HepG2 (cell line): ENCODE results near the gene KNG1. TPM values are rescaled to one million over a fixed set of nuclear protein-coding genes. Genes with fewer than 3 reads are reported as not detected.

ENCODE experiments used
- CBX1 ChIP-seq: IDR thresholded peaks from one replicate; pipeline ENCODE4 v1.6.1; 2016; ENCODE audit warnings: antibody characterized with exemption, low read depth
- ETV5 ChIP-seq: IDR thresholded peaks from 2 replicates; pipeline ENCODE4 v1.6.1; 2018; ENCODE audit warnings: missing biosample characterization, missing genetic modification reagents, inconsistent platforms, borderline replicate concordance
- EZH2 ChIP-seq: conservative IDR thresholded peaks from 2 replicates; pipeline ENCODE4 v1.6.1; 2012; ENCODE audit warnings: mild to moderate bottlenecking, low read depth, low read length, moderate library complexity
- GTF3A ChIP-seq: sonication (generic); formaldehyde crosslinking; conservative IDR thresholded peaks from 2 replicates; pipeline ENCODE4 v1.4.0; 2020; ENCODE audit warnings: mild to moderate bottlenecking, missing genetic modification reagents
- HMG20A ChIP-seq: IDR thresholded peaks from 2 replicates; pipeline ENCODE4 v1.6.1; 2016; ENCODE audit warnings: borderline replicate concordance
- IKZF4 ChIP-seq: sonication (generic); formaldehyde crosslinking; IDR thresholded peaks from 2 replicates; pipeline ENCODE4 v1.5.1; 2020; ENCODE audit warnings: borderline replicate concordance, mild to moderate bottlenecking, low read depth, missing genetic modification reagents; ENCODE audit errors: not compliant biosample characterization
- KLF6 ChIP-seq: IDR thresholded peaks from 2 replicates; pipeline ENCODE4 v1.8.0; 2016; ENCODE audit warnings: missing biosample characterization, missing genetic modification reagents
- NFIB ChIP-seq: sonication (generic); formaldehyde crosslinking; IDR thresholded peaks from 2 replicates; pipeline ENCODE4 v1.9.0; 2021; ENCODE audit warnings: missing genetic modification reagents, mild to moderate bottlenecking, borderline replicate concordance
- SAFB2 ChIP-seq: sonication (generic); formaldehyde crosslinking; IDR thresholded peaks from 2 replicates; pipeline ENCODE4 v1.5.1; 2020; ENCODE audit warnings: missing genetic modification reagents, low read depth, mild to moderate bottlenecking, borderline replicate concordance
- SIX4 ChIP-seq: sonication (generic); formaldehyde crosslinking; IDR thresholded peaks from 2 replicates; pipeline ENCODE4 v1.4.0; 2020; ENCODE audit warnings: missing genetic modification reagents
- SMAD1 ChIP-seq: sonication (generic); formaldehyde crosslinking; IDR thresholded peaks from 2 replicates; pipeline ENCODE4 v1.4.0; 2020; ENCODE audit warnings: missing genetic modification reagents, low read depth, mild to moderate bottlenecking, borderline replicate concordance
- THAP9 ChIP-seq: sonication (generic); formaldehyde crosslinking; IDR thresholded peaks from 2 replicates; pipeline ENCODE4; 2020; ENCODE audit warnings: missing genetic modification reagents, mild to moderate bottlenecking, borderline replicate concordance
- ZHX1 ChIP-seq: sonication (generic); formaldehyde crosslinking; IDR thresholded peaks from 2 replicates; pipeline ENCODE4 v1.8.1; 2022; ENCODE audit warnings: low read depth, mild to moderate bottlenecking, missing genetic modification reagents
- ZNF142 ChIP-seq: sonication (generic); formaldehyde crosslinking; IDR thresholded peaks from 2 replicates; pipeline ENCODE4 v1.4.0; 2020; ENCODE audit warnings: missing genetic modification reagents
- ZNF160 ChIP-seq: sonication (generic); formaldehyde crosslinking; IDR thresholded peaks from 2 replicates; pipeline ENCODE4 v1.8.0; 2022; ENCODE audit warnings: mild to moderate bottlenecking, inconsistent platforms, missing genetic modification reagents
- ZNF616 ChIP-seq: sonication (generic); formaldehyde crosslinking; IDR thresholded peaks from 2 replicates; pipeline ENCODE4 v1.5.0; 2020; ENCODE audit warnings: low read depth, mild to moderate bottlenecking, missing genetic modification reagents
- ZNF776 ChIP-seq: sonication (generic); formaldehyde crosslinking; IDR thresholded peaks from 2 replicates; pipeline ENCODE4 v1.4.0; 2020; ENCODE audit warnings: mild to moderate bottlenecking, missing genetic modification reagents
- polyA plus RNA-seq, 8 experiments: library from polyadenylated mRNA; depleted of rRNA in 3 of 8; stranded (reverse) in 7 of 8; unstranded in 1 of 8; fragments of >200 nt; fragmentation: Illumina TruSeq in 4 of 8; extraction: Trizol in 4 of 8; gene quantifications; 2 replicates each; pipeline versions ENCODE4 v1.2.1 to v1.2.3, GENCODE V29; 2011 to 2016; ENCODE audit warnings: low read depth in 4 of 8, missing spikeins in 1 of 8, mixed read lengths in 1 of 8; ENCODE audit not compliant: insufficient read depth in 1 of 8
- total RNA-seq, 5 experiments: library from RNA; depleted of rRNA; stranded (reverse); fragments of >200 nt; fragmentation: Illumina TruSeq; extraction: Trizol; gene quantifications; 2 replicates each; pipeline ENCODE4 v1.2.3, GENCODE V29; 2016; ENCODE audit warnings: low read depth in 1 of 5

The KNG1 gene
- total and polyA plus RNA-seq, 2 of the 13 experiments (the other 11 are each of a cell fraction or from before 2014, with no cell fraction given), result 6.5 to 7.0 TPM

GRCh38 chr3:186783058-186783730, 66.0 kb downstream of the KNG1 start, which contains the start of gene EIF4A2 (continued):
- peak; percentile 64; the same call in 1 of the 2 replicates for TF ChIP-seq ZNF142
- TF ChIP-seq ZNF160 (CRISPR knock-in tag), result peak; percentile 51; the same call in 1 of the 2 replicates
- TF ChIP-seq ZNF616, result no peak; the same call in 1 of the 2 replicates
- no peak for TF ChIP-seq ZHX1
- no peak for TF ChIP-seq GTF3A
- no peak for TF ChIP-seq ZNF776 (CRISPR knock-in tag)
- no peak for TF ChIP-seq NFIB (CRISPR knock-in tag)
- TF ChIP-seq HMG20A, result no peak
- TF ChIP-seq SAFB2 (CRISPR knock-in tag), result no peak; the same call in 1 of the 2 replicates
- TF ChIP-seq KLF6 (CRISPR knock-in tag), result no peak; the same call in 1 of the 2 replicates
- no peak for TF ChIP-seq EZH2
- TF ChIP-seq SMAD1 (CRISPR knock-in tag), result peak; percentile 30; the same call in 1 of the 2 replicates
- no peak for TF ChIP-seq IKZF4 (CRISPR knock-in tag)
- no peak for TF ChIP-seq SIX4 (CRISPR knock-in tag)
- peak; percentile 70; the same call in 1 of the 2 replicates for TF ChIP-seq ETV5
- peak; percentile 39; the same call in 1 of the 2 replicates for TF ChIP-seq THAP9 (CRISPR knock-in tag)
- no peak for TF ChIP-seq CBX1
